ENCODE results near the gene MAD1L1. TPM values are rescaled to one million over a fixed set of nuclear protein-coding genes. Genes with fewer than 3 reads are reported as not detected.

MAD1L1 gene
- total RNA-seq, 1 donor from 2014 or later, result 53.8 TPM

GRCh38 chr7:1924258-1924817 lies 308.4 kb downstream of the MAD1L1 start:
- Mint-ChIP-seq H3K27ac (ENCODE audit: unreplicated experiment) (peak overlapping the region; percentile 3), H3K9me3 (no peaks in the 10 kb centered on the region), H3K36me3 (ENCODE audit: low read depth) (peaks cover 7% of the 10 kb centered on the region), H3K4me1 (peaks cover 7% of the 10 kb centered on the region), H3K27me3 (ENCODE audit: low read depth) (no peaks in the 10 kb centered on the region), H3K4me3 (no peak overlapping the region)
- no peak for TF ChIP-seq CTCF (conservative IDR thresholded peaks at IDR 0.05)
- DNase-seq (ENCODE audit: low read depth, low spot score), result no peak

- H3K4me1 Mint-ChIP-seq, result peaks cover 7% of the 10 kb centered on the region
- H3K9me3 Mint-ChIP-seq, result no peaks in the 10 kb centered on the region
- peaks cover 7% of the 10 kb centered on the region for H3K36me3 Mint-ChIP-seq (ENCODE audit: low read depth)
- no peak for DNase-seq (ENCODE audit: low read depth, low spot score)
- no peaks in the 10 kb centered on the region for H3K27me3 Mint-ChIP-seq (ENCODE audit: low read depth)
- peak overlapping the region; percentile 3 for H3K27ac Mint-ChIP-seq (ENCODE audit: unreplicated experiment)
- no peak overlapping the region for H3K4me3 Mint-ChIP-seq
- no peak for TF ChIP-seq CTCF (conservative IDR thresholded peaks at IDR 0.05)
Observed at GRCh38 chr7:1923409-1924257, 309.1 kb downstream of the MAD1L1 start.

- no peak for TF ChIP-seq CTCF (conservative IDR thresholded peaks at IDR 0.05)
- H3K27ac Mint-ChIP-seq (ENCODE audit: unreplicated experiment), result no peak overlapping the region
- H3K9me3 Mint-ChIP-seq, result no peaks in the 10 kb centered on the region
- H3K4me1 Mint-ChIP-seq, result peaks cover 7% of the 10 kb centered on the region
- no peak for DNase-seq (ENCODE audit: low read depth, low spot score)
- H3K27me3 Mint-ChIP-seq (ENCODE audit: low read depth), result no peaks in the 10 kb centered on the region
- peaks cover 7% of the 10 kb centered on the region for H3K36me3 Mint-ChIP-seq (ENCODE audit: low read depth)
- H3K4me3 Mint-ChIP-seq, result no peak overlapping the region
Observed at GRCh38 chr7:1922870-1923236, 309.9 kb downstream of the MAD1L1 start.

- no peak for DNase-seq (ENCODE audit: low read depth, low spot score)
- TF ChIP-seq CTCF (conservative IDR thresholded peaks at IDR 0.05), result no peak
- Mint-ChIP-seq H3K4me3 (no peak overlapping the region), H3K36me3 (ENCODE audit: low read depth) (peaks cover 6% of the 10 kb centered on the region), H3K27ac (ENCODE audit: unreplicated experiment) (peak overlapping the region; percentile 31), H3K9me3 (no peaks in the 10 kb centered on the region), H3K27me3 (ENCODE audit: low read depth) (no peaks in the 10 kb centered on the region), H3K4me1 (peaks cover 4% of the 10 kb centered on the region)
Observed at GRCh38 chr7:1922071-1922869, 310.5 kb downstream of the MAD1L1 start.

- Mint-ChIP-seq H3K4me3 (no peak overlapping the region), H3K27ac (ENCODE audit: unreplicated experiment) (no peak overlapping the region), H3K27me3 (ENCODE audit: low read depth) (no peaks in the 10 kb centered on the region), H3K4me1 (no peaks in the 10 kb centered on the region), H3K36me3 (ENCODE audit: low read depth) (peaks cover 4% of the 10 kb centered on the region), H3K9me3 (no peaks in the 10 kb centered on the region)
- TF ChIP-seq CTCF (conservative IDR thresholded peaks at IDR 0.05), result no peak
- no peak for DNase-seq (ENCODE audit: low read depth, low spot score)
Observed at GRCh38 chr7:1920881-1921280, 311.9 kb downstream of the MAD1L1 start.

Data from neural crest cell (in vitro differentiated cells).